ENCODE results near the gene TRANK1.

The TRANK1 gene

DNA sequence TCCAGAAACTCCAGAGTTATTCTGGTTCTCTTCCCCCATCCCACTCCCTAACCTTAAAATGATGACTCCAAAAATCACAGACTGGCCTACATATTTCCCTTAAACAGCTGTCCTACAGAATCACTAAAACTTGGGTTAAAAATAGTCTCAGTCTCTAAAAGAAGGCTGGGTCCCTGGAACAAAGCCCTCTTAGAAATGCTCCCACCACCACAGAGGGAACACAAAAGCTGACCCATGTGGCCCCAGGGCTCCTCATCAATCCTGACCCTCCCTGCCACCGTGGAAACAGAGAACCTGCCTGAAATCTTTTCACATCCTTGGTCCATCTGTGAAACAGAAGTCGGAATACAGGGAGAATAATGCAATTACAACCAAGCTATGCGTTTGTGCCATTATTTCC lies 124.8 kb downstream of the TRANK1 start:
- TF ChIP-seq ESRRG (CRISPR knock-in tag; IDR thresholded peaks at IDR 0.05) (no peak), GLIS3 (CRISPR knock-in tag; IDR thresholded peaks at IDR 0.05) (no peak), ISL1 (CRISPR knock-in tag; IDR thresholded peaks at IDR 0.05) (no peak), RARB (CRISPR knock-in tag; IDR thresholded peaks at IDR 0.05) (no peak)
- no peak for ATAC-seq

DNA sequence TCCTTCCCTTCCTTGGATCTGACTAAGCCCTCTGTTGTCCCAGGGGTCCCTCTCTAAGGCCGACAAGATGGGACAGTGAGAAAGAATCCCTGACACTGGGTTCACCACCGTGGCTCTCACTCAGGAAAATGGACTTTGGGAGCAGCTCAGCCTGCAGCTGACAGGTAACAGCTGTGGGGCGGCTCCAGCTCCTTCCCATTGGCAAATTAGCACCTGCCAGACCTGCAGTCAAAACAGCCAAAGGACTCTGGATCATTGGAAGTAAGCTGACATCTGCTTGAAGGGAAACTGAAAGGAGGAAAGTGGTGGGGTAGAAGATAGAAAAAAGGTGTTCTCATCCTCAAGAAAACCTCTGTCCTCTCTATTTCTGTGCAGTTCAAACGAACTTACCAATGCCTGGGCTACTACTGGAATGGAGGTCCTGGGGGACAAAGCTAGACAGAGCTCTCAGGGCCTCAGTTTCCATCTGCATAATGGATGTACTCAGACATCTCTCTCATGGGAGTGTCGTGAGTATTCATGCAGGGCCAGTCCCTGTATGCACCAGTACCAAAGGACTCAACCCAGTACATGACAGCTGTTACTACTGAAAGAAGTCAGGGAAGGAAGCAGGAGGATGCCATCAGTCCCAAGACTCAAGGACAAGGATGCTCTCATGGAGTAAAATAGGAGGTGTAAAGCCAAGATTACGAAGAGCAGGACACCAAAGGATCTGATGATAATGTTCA lies 126.9 kb downstream of the TRANK1 start:
- TF ChIP-seq SNAI2 (CRISPR knock-in tag; IDR thresholded peaks at IDR 0.05), result no peak
- TF ChIP-seq GLIS3 (CRISPR knock-in tag; IDR thresholded peaks at IDR 0.05), result no peak
- no peak for TF ChIP-seq ZNF8 (CRISPR knock-in tag; IDR thresholded peaks at IDR 0.05)
- no peak for TF ChIP-seq ZFP3 (CRISPR knock-in tag; IDR thresholded peaks at IDR 0.05)
- no peak for TF ChIP-seq ZNF70 (CRISPR knock-in tag; IDR thresholded peaks at IDR 0.05)
- TF ChIP-seq, protein P1, sequence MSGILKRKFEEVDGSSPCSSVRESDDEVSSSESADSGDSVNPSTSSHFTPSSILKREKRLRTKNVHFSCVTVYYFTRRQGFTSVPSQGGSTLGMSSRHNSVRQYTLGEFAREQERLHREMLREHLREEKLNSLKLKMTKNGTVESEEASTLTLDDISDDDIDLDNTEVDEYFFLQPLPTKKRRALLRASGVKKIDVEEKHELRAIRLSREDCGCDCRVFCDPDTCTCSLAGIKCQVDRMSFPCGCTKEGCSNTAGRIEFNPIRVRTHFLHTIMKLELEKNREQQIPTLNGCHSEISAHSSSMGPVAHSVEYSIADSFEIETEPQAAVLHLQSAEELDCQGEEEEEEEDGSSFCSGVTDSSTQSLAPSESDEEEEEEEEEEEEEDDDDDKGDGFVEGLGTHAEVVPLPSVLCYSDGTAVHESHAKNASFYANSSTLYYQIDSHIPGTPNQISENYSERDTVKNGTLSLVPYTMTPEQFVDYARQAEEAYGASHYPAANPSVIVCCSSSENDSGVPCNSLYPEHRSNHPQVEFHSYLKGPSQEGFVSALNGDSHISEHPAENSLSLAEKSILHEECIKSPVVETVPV (CRISPR knock-in tag; IDR thresholded peaks at IDR 0.05), result no peak
- no peak for TF ChIP-seq ISL1 (CRISPR knock-in tag; IDR thresholded peaks at IDR 0.05)
- no peak for TF ChIP-seq ARNTL (CRISPR knock-in tag; IDR thresholded peaks at IDR 0.05; ENCODE audit: borderline replicate concordance, low read depth)
- TF ChIP-seq CSDC2 (CRISPR knock-in tag; IDR thresholded peaks at IDR 0.05), result no peak
- no peak for TF ChIP-seq OSR1 (CRISPR knock-in tag; IDR thresholded peaks at IDR 0.05)
- TF ChIP-seq PPARA (CRISPR knock-in tag; IDR thresholded peaks at IDR 0.05; ENCODE audit: borderline replicate concordance), result no peak
- TF ChIP-seq, protein P2, sequence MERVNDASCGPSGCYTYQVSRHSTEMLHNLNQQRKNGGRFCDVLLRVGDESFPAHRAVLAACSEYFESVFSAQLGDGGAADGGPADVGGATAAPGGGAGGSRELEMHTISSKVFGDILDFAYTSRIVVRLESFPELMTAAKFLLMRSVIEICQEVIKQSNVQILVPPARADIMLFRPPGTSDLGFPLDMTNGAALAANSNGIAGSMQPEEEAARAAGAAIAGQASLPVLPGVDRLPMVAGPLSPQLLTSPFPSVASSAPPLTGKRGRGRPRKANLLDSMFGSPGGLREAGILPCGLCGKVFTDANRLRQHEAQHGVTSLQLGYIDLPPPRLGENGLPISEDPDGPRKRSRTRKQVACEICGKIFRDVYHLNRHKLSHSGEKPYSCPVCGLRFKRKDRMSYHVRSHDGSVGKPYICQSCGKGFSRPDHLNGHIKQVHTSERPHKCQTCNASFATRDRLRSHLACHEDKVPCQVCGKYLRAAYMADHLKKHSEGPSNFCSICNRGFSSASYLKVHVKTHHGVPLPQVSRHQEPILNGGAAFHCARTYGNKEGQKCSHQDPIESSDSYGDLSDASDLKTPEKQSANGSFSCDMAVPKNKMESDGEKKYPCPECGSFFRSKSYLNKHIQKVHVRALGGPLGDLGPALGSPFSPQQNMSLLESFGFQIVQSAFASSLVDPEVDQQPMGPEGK (CRISPR knock-in tag; IDR thresholded peaks at IDR 0.05; ENCODE audit: borderline replicate concordance), result no peak
- TF ChIP-seq, protein P3, sequence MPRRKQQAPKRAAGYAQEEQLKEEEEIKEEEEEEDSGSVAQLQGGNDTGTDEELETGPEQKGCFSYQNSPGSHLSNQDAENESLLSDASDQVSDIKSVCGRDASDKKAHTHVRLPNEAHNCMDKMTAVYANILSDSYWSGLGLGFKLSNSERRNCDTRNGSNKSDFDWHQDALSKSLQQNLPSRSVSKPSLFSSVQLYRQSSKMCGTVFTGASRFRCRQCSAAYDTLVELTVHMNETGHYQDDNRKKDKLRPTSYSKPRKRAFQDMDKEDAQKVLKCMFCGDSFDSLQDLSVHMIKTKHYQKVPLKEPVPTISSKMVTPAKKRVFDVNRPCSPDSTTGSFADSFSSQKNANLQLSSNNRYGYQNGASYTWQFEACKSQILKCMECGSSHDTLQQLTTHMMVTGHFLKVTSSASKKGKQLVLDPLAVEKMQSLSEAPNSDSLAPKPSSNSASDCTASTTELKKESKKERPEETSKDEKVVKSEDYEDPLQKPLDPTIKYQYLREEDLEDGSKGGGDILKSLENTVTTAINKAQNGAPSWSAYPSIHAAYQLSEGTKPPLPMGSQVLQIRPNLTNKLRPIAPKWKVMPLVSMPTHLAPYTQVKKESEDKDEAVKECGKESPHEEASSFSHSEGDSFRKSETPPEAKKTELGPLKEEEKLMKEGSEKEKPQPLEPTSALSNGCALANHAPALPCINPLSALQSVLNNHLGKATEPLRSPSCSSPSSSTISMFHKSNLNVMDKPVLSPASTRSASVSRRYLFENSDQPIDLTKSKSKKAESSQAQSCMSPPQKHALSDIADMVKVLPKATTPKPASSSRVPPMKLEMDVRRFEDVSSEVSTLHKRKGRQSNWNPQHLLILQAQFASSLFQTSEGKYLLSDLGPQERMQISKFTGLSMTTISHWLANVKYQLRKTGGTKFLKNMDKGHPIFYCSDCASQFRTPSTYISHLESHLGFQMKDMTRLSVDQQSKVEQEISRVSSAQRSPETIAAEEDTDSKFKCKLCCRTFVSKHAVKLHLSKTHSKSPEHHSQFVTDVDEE (CRISPR knock-in tag; IDR thresholded peaks at IDR 0.05), result no peak
- TF ChIP-seq TOX (CRISPR knock-in tag; IDR thresholded peaks at IDR 0.05; ENCODE audit: borderline replicate concordance), result no peak
- no peak for TF ChIP-seq ZFP30 (CRISPR knock-in tag; IDR thresholded peaks at IDR 0.05)
- ATAC-seq, result no peak

DNA sequence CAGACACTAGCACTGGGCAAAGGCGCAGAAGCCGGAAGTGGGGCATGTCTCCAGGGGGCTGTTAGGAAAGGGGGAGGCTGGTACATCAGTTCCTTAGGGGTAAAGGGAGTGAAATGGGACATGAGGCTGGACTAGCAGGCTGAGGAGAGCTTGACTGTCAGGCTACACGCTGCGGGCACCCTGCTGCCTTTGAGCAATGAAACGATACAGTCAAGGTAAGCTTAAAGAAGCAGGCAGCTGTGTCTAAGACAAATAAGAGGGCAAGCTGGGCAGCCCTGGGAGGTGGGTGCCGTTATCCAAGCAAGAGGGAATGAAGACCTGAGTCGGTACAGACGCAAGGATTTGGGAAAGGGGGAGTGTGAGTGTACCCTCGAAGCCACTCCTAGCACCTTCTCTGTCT lies 129.5 kb downstream of the TRANK1 start:
- no peak for ATAC-seq
- TF ChIP-seq ZC3H10 (CRISPR knock-in tag; IDR thresholded peaks at IDR 0.05) (no peak), RARB (CRISPR knock-in tag; IDR thresholded peaks at IDR 0.05) (no peak), TCF4 (CRISPR knock-in tag; IDR thresholded peaks at IDR 0.05; ENCODE audit: borderline replicate concordance) (no peak), GLIS3 (CRISPR knock-in tag; IDR thresholded peaks at IDR 0.05) (no peak), CSDC2 (CRISPR knock-in tag; IDR thresholded peaks at IDR 0.05) (no peak), ESRRG (CRISPR knock-in tag; IDR thresholded peaks at IDR 0.05) (no peak), ARNTL (CRISPR knock-in tag; IDR thresholded peaks at IDR 0.05; ENCODE audit: borderline replicate concordance, low read depth) (no peak)
- TF ChIP-seq, protein P2 (CRISPR knock-in tag; IDR thresholded peaks at IDR 0.05; ENCODE audit: borderline replicate concordance), result no peak
- TF ChIP-seq, protein P4, sequence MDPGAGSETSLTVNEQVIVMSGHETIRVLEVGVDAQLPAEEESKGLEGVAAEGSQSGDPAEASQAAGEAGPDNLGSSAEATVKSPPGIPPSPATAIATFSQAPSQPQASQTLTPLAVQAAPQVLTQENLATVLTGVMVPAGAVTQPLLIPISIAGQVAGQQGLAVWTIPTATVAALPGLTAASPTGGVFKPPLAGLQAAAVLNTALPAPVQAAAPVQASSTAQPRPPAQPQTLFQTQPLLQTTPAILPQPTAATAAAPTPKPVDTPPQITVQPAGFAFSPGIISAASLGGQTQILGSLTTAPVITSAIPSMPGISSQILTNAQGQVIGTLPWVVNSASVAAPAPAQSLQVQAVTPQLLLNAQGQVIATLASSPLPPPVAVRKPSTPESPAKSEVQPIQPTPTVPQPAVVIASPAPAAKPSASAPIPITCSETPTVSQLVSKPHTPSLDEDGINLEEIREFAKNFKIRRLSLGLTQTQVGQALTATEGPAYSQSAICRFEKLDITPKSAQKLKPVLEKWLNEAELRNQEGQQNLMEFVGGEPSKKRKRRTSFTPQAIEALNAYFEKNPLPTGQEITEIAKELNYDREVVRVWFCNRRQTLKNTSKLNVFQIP (CRISPR knock-in tag; IDR thresholded peaks at IDR 0.05; ENCODE audit: borderline replicate concordance, low read depth), result no peak
- TF ChIP-seq, protein P3 (CRISPR knock-in tag; IDR thresholded peaks at IDR 0.05), result no peak

Measured in SK-N-SH treated with all-trans-retinoic acid at 6 μM for 48 hours (cell line).